K562 (cell line): Measurements from ENCODE around the gene S100P. TPM values are rescaled to one million over a fixed set of nuclear protein-coding genes. Genes with fewer than 3 reads are reported as not detected.
A peak's percentile ranks its signal among the peaks of the same experiment; 100 is the strongest.

Experiments used
- ASH1L ChIP-seq: fragments of 450-650 bp; IDR thresholded peaks from 2 replicates; pipeline ENCODE4 v1.6.1; 2018; ENCODE audit warnings: borderline replicate concordance, mild to moderate bottlenecking, low read depth; ENCODE audit not compliant: partially characterized antibody
- BACH1 ChIP-seq: fragments of 200-800 bp; sonication (Bioruptor generic); IDR thresholded peaks from 2 replicates; pipeline ENCODE4 v1.6.1; 2016; ENCODE audit warnings: missing genetic modification characterization, missing compliant biosample characterization
- DIDO1 ChIP-seq: fragments of 450-650 bp; IDR thresholded peaks from 2 replicates; pipeline ENCODE4 v1.6.1; 2016; ENCODE audit warnings: low read depth, missing biosample characterization, missing genetic modification characterization
- DMBX1 ChIP-seq: fragments of 250-450 bp; sonication (Bioruptor Pico); IDR thresholded peaks from 2 replicates; pipeline ENCODE4 v1.8.0; 2022; ENCODE audit warnings: inconsistent platforms, mild to moderate bottlenecking, moderate library complexity, borderline replicate concordance
- DPF2 ChIP-seq: fragments of 450-650 bp; IDR thresholded peaks from 2 replicates; pipeline ENCODE4 v1.6.1; 2016
- ETV5 ChIP-seq: sonication (generic); formaldehyde crosslinking; IDR thresholded peaks from 2 replicates; pipeline ENCODE4 v1.4.0; 2020; ENCODE audit warnings: low read depth, mild to moderate bottlenecking, missing genetic modification reagents
- FOXA3 ChIP-seq, 2 experiments: fragments of 450-650 bp in 1 of 2; sonication (generic) in 1 of 2; formaldehyde crosslinking; IDR thresholded peaks in 1 of 2; conservative IDR thresholded peaks in 1 of 2; 2 replicates each; pipeline versions ENCODE4 v1.4.0 to v1.8.0; 2020 to 2022; ENCODE audit warnings: mild to moderate bottlenecking in 2 of 2, missing genetic modification reagents in 1 of 2
- FOXP1 ChIP-seq: sonication (generic); formaldehyde crosslinking; IDR thresholded peaks from 2 replicates; pipeline ENCODE4 v1.8.0; 2022; ENCODE audit warnings: mild to moderate bottlenecking, missing genetic modification reagents
- IRF9 ChIP-seq: fragments of 450-650 bp; IDR thresholded peaks from 2 replicates; pipeline ENCODE4 v1.6.1; 2016; ENCODE audit warnings: missing biosample characterization, missing genetic modification characterization
- MNT ChIP-seq, 2 experiments: fragments of 450-650 bp; conservative IDR thresholded peaks; 2 replicates each; pipeline ENCODE4 v1.6.1; 2017; ENCODE audit warnings: mild to moderate bottlenecking in 2 of 2, moderate library complexity in 2 of 2
- NFYB ChIP-seq: IDR thresholded peaks from 2 replicates; pipeline ENCODE4 v1.6.1; 2011; ENCODE audit warnings: mild to moderate bottlenecking, moderate library complexity; ENCODE audit not compliant: insufficient read length; ENCODE audit errors: extremely low read depth
- NR2C1 ChIP-seq, 2 experiments: fragments of 450-650 bp; IDR thresholded peaks; 2 replicates each; pipeline ENCODE4 v1.6.1; 2017; ENCODE audit warnings: mild to moderate bottlenecking in 2 of 2, antibody characterized with exemption in 1 of 2, inconsistent platforms in 1 of 2, missing compliant biosample characterization in 1 of 2, missing genetic modification characterization in 1 of 2
- NUFIP1 ChIP-seq: fragments of 450-650 bp; IDR thresholded peaks from 2 replicates; pipeline ENCODE4 v1.6.1; 2018; ENCODE audit not compliant: partially characterized antibody
- OTX1 ChIP-seq: fragments of 450-650 bp; formaldehyde crosslinking; IDR thresholded peaks from 2 replicates; pipeline ENCODE4 v1.4.0; 2022; ENCODE audit warnings: mild to moderate bottlenecking
- PTRF ChIP-seq: fragments of 450-650 bp; IDR thresholded peaks from 2 replicates; pipeline ENCODE4 v1.6.1; 2016; ENCODE audit warnings: mild to moderate bottlenecking, missing genetic modification characterization, missing compliant biosample characterization
- SRF ChIP-seq, 2 experiments: fragments of 250-450, 450-650 bp in 1 of 2; sonication (Bioruptor Pico) in 1 of 2; sonication (generic) in 1 of 2; formaldehyde crosslinking; IDR thresholded peaks; 2 replicates each; pipeline versions ENCODE4 v1.5.0 to v1.5.1; 2020 to 2022; ENCODE audit warnings: mild to moderate bottlenecking in 1 of 2, missing genetic modification reagents in 1 of 2
- TEAD1 ChIP-seq, 2 experiments: fragments of 450-650 bp in 1 of 2; sonication (generic) in 1 of 2; formaldehyde crosslinking; IDR thresholded peaks; 2 replicates each; pipeline versions ENCODE4 v1.4.0 to v1.8.0; 2020 to 2022; ENCODE audit warnings: mild to moderate bottlenecking in 2 of 2, missing genetic modification reagents in 1 of 2
- TFAP4 ChIP-seq: sonication (generic); formaldehyde crosslinking; IDR thresholded peaks from 2 replicates; pipeline ENCODE4 v1.8.0; 2022; ENCODE audit warnings: missing genetic modification reagents, mild to moderate bottlenecking, moderate library complexity, borderline replicate concordance
- U2AF1 ChIP-seq: fragments of 200-400 bp; formaldehyde crosslinking; optimal IDR thresholded peaks from 2 replicates; pipeline ENCODE3; 2017; ENCODE audit warnings: mild to moderate bottlenecking, low read depth, low read length, moderate library complexity
- ZBED1 ChIP-seq: IDR thresholded peaks from 2 replicates; pipeline ENCODE4 v1.6.1; 2014
- ZNF146 ChIP-seq: IDR thresholded peaks from one replicate; pipeline ENCODE4 v1.6.1; 2018; ENCODE audit warnings: missing compliant biosample characterization; ENCODE audit not compliant: unreplicated experiment
- ZNF239 ChIP-seq: fragments of 250-450 bp; sonication (Bioruptor Pico); IDR thresholded peaks from 2 replicates; pipeline ENCODE4 v1.4.0; 2020; ENCODE audit warnings: mild to moderate bottlenecking
- ZNF263 ChIP-seq: sonication (generic); formaldehyde crosslinking; IDR thresholded peaks from 2 replicates; pipeline ENCODE4 v1.8.0; 2022; ENCODE audit warnings: mild to moderate bottlenecking, missing genetic modification reagents, borderline replicate concordance
- ZNF316 ChIP-seq: fragments of 450-650 bp; IDR thresholded peaks from 2 replicates; pipeline ENCODE4 v1.6.1; 2016
- ZNF584 ChIP-seq: fragments of 200-800 bp; sonication (Bioruptor generic); IDR thresholded peaks from 2 replicates; pipeline ENCODE4 v1.6.1; 2016; ENCODE audit warnings: low read depth, mild to moderate bottlenecking, missing genetic modification characterization, missing compliant biosample characterization
- ZNF589 ChIP-seq: fragments of 200-800 bp; sonication (Bioruptor generic); IDR thresholded peaks from 2 replicates; pipeline ENCODE4 v1.6.1; 2016; ENCODE audit warnings: low read depth, missing genetic modification characterization, missing compliant biosample characterization
- polyA plus RNA-seq, 8 experiments: library from polyadenylated mRNA; depleted of rRNA in 4 of 8; stranded (reverse) in 5 of 8; unstranded in 3 of 8; fragments of >200 nt; fragmentation: Nextera tagmentation in 2 of 8; fragmentation: Illumina TruSeq in 1 of 8; extraction: Ambion mirVana in 2 of 8; extraction: Trizol in 1 of 8; gene quantifications; 2 replicates each; pipeline versions ENCODE4 v1.2.1 to v1.2.3, GENCODE V29; 2011 to 2014; ENCODE audit warnings: inconsistent platforms in 1 of 8, missing spikeins in 1 of 8
- total RNA-seq, 7 experiments: library from RNA; depleted of rRNA in 6 of 7; stranded (reverse); fragments of >200 nt in 6 of 7; fragmentation: Illumina TruSeq in 2 of 7; extraction: Trizol in 2 of 7; gene quantifications; 2 replicates each; pipeline versions ENCODE4 v1.2.1 to v1.2.3, GENCODE V29; 2011 to 2021; ENCODE audit warnings: low replicate concordance in 1 of 7

S100P gene
- total and polyA plus RNA-seq, 9 of the 15 experiments (the other 6 are each of a cell fraction or from before 2014, with no cell fraction given) = 4.1 to 23.8 (median 7.5) TPM

- TF ChIP-seq ZNF239 (no peak), SRF (CRISPR knock-in tag; IDR thresholded peaks at IDR 0.05) (no peak), FOXA3 (CRISPR knock-in tag; conservative IDR thresholded peaks at IDR 0.05 in 1 of 2, IDR thresholded peaks at IDR 0.05 in 1 of 2) (0 out of 4 replicates have a peak, but pooled peaks of 1 of the 2 experiments have one; percentile 58), U2AF1 (no peak), FOXP1 (0 out of 2 replicates have a peak, but pooled peaks have one; percentile 25), ZNF316 (0 out of 2 replicates have a peak, but pooled peaks have one; percentile 4), TEAD1 (CRISPR knock-in tag; IDR thresholded peaks at IDR 0.05) (peak in 1 of 2 experiments; percentile 61; a peak in 1 of 4 replicates), BACH1 (tag) (no peak), NFYB (no peak), PTRF (tag) (peak; percentile 66), NR2C1 (IDR thresholded peaks at IDR 0.05) (no peak), NR2C1 (tag; IDR thresholded peaks at IDR 0.05) (peak; percentile 76), DMBX1 (peak; percentile 92), TFAP4 (CRISPR knock-in tag) (peak; percentile 53; the same call in 1 of the 2 replicates), ZNF589 (CRISPR knock-in tag) (peak; percentile 67; the same call in 1 of the 2 replicates), OTX1 (CRISPR knock-in tag) (no peak), DIDO1 (tag) (no peak), ZBED1 (no peak), NUFIP1 (peak; percentile 45), IRF9 (tag) (peak; percentile 18; the same call in 1 of the 2 replicates), DPF2 (0 out of 2 replicates have a peak, but pooled peaks have one; percentile 21), ZNF584 (peak; percentile 77; the same call in 1 of the 2 replicates), ZNF263 (peak; percentile 87), MNT (conservative IDR thresholded peaks at IDR 0.05) (peak; percentile 34 to 73; a peak in 2 of 4 replicates), ZNF146 (CRISPR knock-in tag) (no peak), ASH1L (peak; percentile 15), ETV5 (CRISPR knock-in tag) (peak; percentile 44; the same call in 1 of the 2 replicates)
Observed at GRCh38 chr4:6734165-6734786, 40.6 kb downstream of the S100P start (continued).
